NCI-H2107 (cell line): ENCODE results near the gene DEFB131B.
"Not testable (repeated sequence)": the region's sequence is repeated elsewhere in the genome, so short reads cannot be mapped to it uniquely, and the experiment has no call there.

Experiments
- DNase-seq: peaks from one replicate; lab custom pipeline; 2025; lab: John Stamatoyannopoulos, UW

The DEFB131B gene

GRCh38 chr11:71911321-71911985 is 33.2 kb downstream of the DEFB131B start:
- not testable (repeated sequence) for DNase-seq

- DNase-seq: not testable (repeated sequence)
These were observed 33.7 kb downstream of the DEFB131B start for GRCh38 chr11:71911986-71912340.

- no peak for DNase-seq
These were observed 35.7 kb downstream of the DEFB131B start for GRCh38 chr11:71913756-71914526.

- no peak for DNase-seq
These were observed 36.5 kb downstream of the DEFB131B start for GRCh38 chr11:71914617-71915189.

GRCh38 chr11:71917646-71918140 is 39.4 kb downstream of the DEFB131B start:
- DNase-seq: no peak

- DNase-seq: peak; percentile 74
These were observed 49.8 kb downstream of the DEFB131B start, which contains the start of gene XNDC1N for GRCh38 chr11:71927820-71928736. Gene XNDC1N (minus strand): TSS chr11:71928594. CDS start chr11:71923353, 5,241 bp downstream.

- DNase-seq: peak; percentile 94
These were observed 50.6 kb downstream of the DEFB131B start, which contains the start of gene RNF121 for GRCh38 chr11:71928737-71929443. Gene RNF121 (plus strand): TSS chr11:71929046. CDS start chr11:71929062, 16 bp downstream.

- no peak for DNase-seq
These were observed 51.2 kb downstream of the DEFB131B start for GRCh38 chr11:71929491-71929890.

GRCh38 chr11:71930556-71931244 is 52.4 kb downstream of the DEFB131B start:
- no peak for DNase-seq

- DNase-seq: no peak
These were observed 53.0 kb downstream of the DEFB131B start for GRCh38 chr11:71931245-71931602.

- no peak for DNase-seq
These were observed 55.1 kb downstream of the DEFB131B start for GRCh38 chr11:71933141-71933933.
